Measurements from ENCODE around the gene MYO15B. TPM values are rescaled to one million over a fixed set of nuclear protein-coding genes. Genes with fewer than 3 reads are reported as not detected.

The MYO15B gene
- polyA plus RNA-seq, 1 donor from 2014 or later = 2.4 TPM

- H3K4me2 ChIP-seq (ENCODE audit: low read length) = no peak overlapping the region
Observed at GRCh38 chr17:75642182-75642783, 54.7 kb downstream of the MYO15B start.

More at GRCh38 chr17:75642182-75642783, 54.7 kb downstream of the MYO15B start:
- Histone ChIP-seq H3K9me3 (ENCODE audit: low read length) (no peaks in the 10 kb centered on the region), H3K9me2 (ENCODE audit: insufficient read depth, low read length) (no peaks in the 10 kb centered on the region), H3K79me2 (replicated peaks; ENCODE audit: insufficient read depth, low read length) (no peaks in the 10 kb centered on the region), H3F3A (ENCODE audit: insufficient read depth, low read length, poor library complexity, severe bottlenecking) (no peaks in the 10 kb centered on the region), H3K27ac (ENCODE audit: low read length) (no peak overlapping the region), H3K4me3 (ENCODE audit: low read length) (no peak overlapping the region), H3K27me3 (ENCODE audit: insufficient read depth, low read depth, low read length) (no peaks in the 10 kb centered on the region), H2AFZ (ENCODE audit: low read depth, low read length) (no peak overlapping the region), H3K36me3 (ENCODE audit: insufficient read depth, low read length) (no peaks in the 10 kb centered on the region), H3K9ac (ENCODE audit: low read length) (no peak overlapping the region), H4K20me1 (ENCODE audit: insufficient read depth) (no peaks in the 10 kb centered on the region)
- TF ChIP-seq MXI1 (conservative IDR thresholded peaks at IDR 0.05; ENCODE audit: poor library complexity, severe bottlenecking) (no peak), POLR2AphosphoS5 (IDR thresholded peaks at IDR 0.05) (no peak), CTCF (IDR thresholded peaks at IDR 0.05; ENCODE audit: poor library complexity, severe bottlenecking) (no peak), TAF1 (IDR thresholded peaks at IDR 0.05; ENCODE audit: low read depth) (no peak), EZH2 (IDR thresholded peaks at IDR 0.05; ENCODE audit: borderline replicate concordance, insufficient read depth, low read length, poor library complexity, severe bottlenecking) (no peak), RAD21 (conservative IDR thresholded peaks at IDR 0.05) (no peak), REST (IDR thresholded peaks at IDR 0.05; ENCODE audit: borderline replicate concordance) (no peak), EP300 (conservative IDR thresholded peaks at IDR 0.05; ENCODE audit: poor library complexity, severe bottlenecking) (no peak)
